Muscle of leg (tissue), 11 donors: ENCODE data around the gene IRF4. TPM values are rescaled to one million over a fixed set of nuclear protein-coding genes. Genes with fewer than 3 reads are reported as not detected.

Experiments used
- DNase-seq: peaks from one replicate; pipeline ENCODE4 v3.0.0; 2013
- H3K27ac ChIP-seq: one replicate; pipeline ENCODE4 v1.5.1; 2013; ENCODE audit warnings: mild to moderate bottlenecking, low read length, control low read depth
- H3K27me3 ChIP-seq: one replicate; pipeline ENCODE4 v1.6.1; 2013; ENCODE audit warnings: low read length; ENCODE audit not compliant: control insufficient read depth, insufficient read depth
- H3K36me3 ChIP-seq: one replicate; pipeline ENCODE4 v1.6.1; 2013; ENCODE audit warnings: low read length; ENCODE audit not compliant: control insufficient read depth, insufficient read depth
- H3K4me1 ChIP-seq: one replicate; pipeline ENCODE4 v1.6.1; 2013; ENCODE audit warnings: low read length; ENCODE audit not compliant: control insufficient read depth, insufficient read depth
- H3K4me3 ChIP-seq: one replicate; pipeline ENCODE4 v1.5.1; 2013; ENCODE audit warnings: low read length, control low read depth
- H3K9me3 ChIP-seq: replicated peaks from 2 replicates; pipeline ENCODE4 v1.6.1; 2013; ENCODE audit warnings: low read depth, low read length; ENCODE audit not compliant: control insufficient read depth
- WGBS: methylation state at CpG from one replicate; pipeline ENCODE4 v1.1.5; 2013; ENCODE audit warnings: missing lambda C conversion rate; ENCODE audit not compliant: insufficient coverage; 5-methylcytosine and 5-hydroxymethylcytosine counted together
- polyA plus RNA-seq, 8 donors: library from polyadenylated mRNA; unstranded; fragments of 120-200 nt; gene quantifications; one replicate each; pipeline versions ENCODE4 v1.2.1 to v1.2.3, GENCODE V29; 2013; ENCODE audit warnings: inconsistent platforms in 1 of 8, low replicate concordance in 1 of 8; ENCODE audit not compliant: insufficient read length in 8 of 8, insufficient read depth in 1 of 8
- total RNA-seq: library from RNA; stranded (reverse); fragments of 120-200 nt; gene quantifications from one replicate; pipeline ENCODE4 v1.2.4, GENCODE V29; 2013

Gene IRF4
- total and polyA plus RNA-seq, 9 donors, result 0.12 to 1.8 (median 0.46) TPM

DNA sequence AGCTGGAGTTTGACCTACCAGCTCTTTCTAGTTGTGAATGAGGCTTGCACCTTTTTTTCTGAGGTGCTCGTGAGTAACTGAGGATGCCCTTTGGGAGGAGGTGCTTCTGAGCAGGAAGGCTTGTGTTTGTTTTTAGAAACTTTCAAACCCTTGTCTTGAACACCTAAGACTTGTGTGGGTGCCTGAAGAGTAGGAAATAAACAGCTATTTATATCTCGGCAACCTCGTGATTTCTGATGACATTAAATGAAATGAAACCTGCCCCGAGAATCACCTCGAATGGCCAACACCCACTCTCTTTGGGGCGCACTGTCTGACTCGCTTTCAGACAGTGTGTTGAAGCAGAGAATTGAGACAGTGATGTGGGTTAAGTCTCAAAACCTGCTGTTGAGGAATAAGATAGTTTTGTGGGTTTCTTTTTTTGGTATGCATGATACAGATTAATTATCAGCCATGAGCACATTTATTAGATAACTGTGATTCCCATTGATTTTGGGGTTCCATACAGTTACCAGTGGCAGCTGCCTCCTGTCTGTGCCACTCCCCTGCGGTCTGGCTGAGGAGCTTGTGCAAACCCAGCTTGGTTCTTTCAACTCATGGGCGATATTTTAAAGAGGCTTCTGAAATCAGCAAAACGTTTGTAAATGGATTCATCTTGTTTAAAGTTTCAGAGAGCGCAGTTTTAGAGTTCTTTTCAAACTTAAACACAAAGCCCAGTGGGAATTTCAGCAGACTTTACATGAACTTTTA is 8.4 kb downstream of the IRF4 start:
- peaks cover 41% of the 10 kb centered on the region for H3K27me3 ChIP-seq
- no peaks in the 10 kb centered on the region for H3K4me1 ChIP-seq
- 100% methylated on average over 1 of the region's 11 CpGs for WGBS
- no peak overlapping the region for H3K27ac ChIP-seq
- no peaks in the 10 kb centered on the region for H3K9me3 ChIP-seq
- no peak for DNase-seq
- H3K4me3 ChIP-seq, result no peak overlapping the region
- H3K36me3 ChIP-seq, result no peaks in the 10 kb centered on the region

DNA sequence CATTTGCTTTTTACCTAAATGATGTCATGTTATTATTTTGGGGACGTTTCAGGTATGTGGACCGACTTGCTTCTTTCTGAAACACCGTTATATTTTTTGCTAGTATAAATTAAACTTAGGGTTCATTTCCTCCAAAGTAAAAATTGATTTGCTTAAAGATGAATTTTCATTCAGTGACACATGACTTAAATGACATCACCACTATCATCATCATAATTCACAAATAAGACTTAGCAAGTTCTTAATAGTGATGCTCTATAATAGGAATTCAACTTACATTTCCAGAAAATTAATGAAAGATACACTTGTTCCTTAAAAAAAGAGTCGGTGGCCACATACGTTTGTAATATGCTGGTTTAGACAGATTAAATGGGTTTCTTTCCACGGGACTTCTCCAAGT is 9.3 kb downstream of the IRF4 start:
- DNase-seq, result no peak
- 71% methylated on average over 3 of the region's 6 CpGs for WGBS
- H3K27me3 ChIP-seq, result peaks cover 35% of the 10 kb centered on the region

DNA sequence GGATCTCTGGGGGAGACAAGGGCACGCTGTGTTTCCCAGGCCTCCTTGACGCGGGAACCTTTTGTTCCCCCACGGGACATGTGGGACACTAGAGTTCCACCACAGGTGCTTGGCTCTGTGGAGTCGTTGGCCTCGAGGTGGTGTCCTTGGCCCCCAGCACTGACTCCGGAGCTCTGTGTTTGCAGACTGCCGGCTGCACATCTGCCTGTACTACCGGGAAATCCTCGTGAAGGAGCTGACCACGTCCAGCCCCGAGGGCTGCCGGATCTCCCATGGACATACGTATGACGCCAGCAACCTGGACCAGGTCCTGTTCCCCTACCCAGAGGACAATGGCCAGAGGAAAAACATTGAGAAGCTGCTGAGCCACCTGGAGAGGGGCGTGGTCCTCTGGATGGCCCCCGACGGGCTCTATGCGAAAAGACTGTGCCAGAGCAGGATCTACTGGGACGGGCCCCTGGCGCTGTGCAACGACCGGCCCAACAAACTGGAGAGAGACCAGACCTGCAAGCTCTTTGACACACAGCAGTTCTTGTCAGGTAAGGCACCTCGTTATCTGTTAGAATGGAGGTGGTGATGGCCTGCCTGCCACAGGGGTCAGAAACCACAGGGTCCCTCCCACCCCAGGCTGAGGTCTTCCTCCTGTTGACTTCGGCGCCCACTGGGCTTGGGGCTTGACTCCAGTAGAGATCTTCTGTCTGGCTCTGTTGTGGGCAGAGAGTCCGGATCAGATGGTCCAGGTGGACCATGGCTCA is 9.9 kb downstream of the IRF4 start:
- Histone ChIP-seq H3K27ac (no peak overlapping the region), H3K9me3 (no peaks in the 10 kb centered on the region), H3K27me3 (peaks cover 29% of the 10 kb centered on the region), H3K4me3 (no peak overlapping the region), H3K36me3 (no peaks in the 10 kb centered on the region), H3K4me1 (no peaks in the 10 kb centered on the region)
- WGBS, result 77% methylated on average over 24 of the region's 27 CpGs
- DNase-seq, result no peak

More for the DNA sequence above, 9.3 kb downstream of the IRF4 start:
- H3K4me3 ChIP-seq, result no peak overlapping the region
- no peak overlapping the region for H3K27ac ChIP-seq
- H3K36me3 ChIP-seq, result no peaks in the 10 kb centered on the region
- H3K4me1 ChIP-seq, result no peaks in the 10 kb centered on the region
- H3K9me3 ChIP-seq, result no peaks in the 10 kb centered on the region

DNA sequence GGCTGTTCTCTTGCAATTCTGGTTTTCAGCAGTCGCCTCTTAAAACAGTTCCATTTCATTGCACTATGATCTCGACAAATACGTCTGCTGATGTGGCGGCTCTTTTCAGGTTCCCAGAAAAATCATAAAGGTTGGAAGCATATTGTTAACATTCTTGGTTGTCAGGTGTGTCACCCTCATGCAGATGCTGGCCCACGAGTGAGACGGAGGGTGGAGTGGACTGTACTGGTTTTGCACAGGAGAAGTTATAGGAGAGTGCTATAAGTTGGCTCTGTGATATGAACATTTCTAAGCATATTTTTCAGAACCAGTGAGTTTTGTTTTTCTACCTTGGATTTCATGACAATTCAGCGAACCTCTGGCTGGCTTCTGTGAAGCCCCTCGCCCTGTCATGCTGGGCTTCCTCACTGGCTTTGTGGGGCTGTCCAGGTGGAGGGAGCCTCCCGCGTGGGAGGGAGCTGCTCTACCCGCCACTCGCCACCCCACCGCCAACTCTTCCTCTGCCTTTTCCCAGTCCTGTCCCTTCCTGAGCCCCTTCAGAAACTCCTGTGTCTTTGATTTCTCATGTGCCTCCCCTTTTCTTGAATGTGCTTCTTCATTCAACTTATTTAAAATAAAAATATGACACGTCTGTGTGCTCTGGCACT is 10.6 kb downstream of the IRF4 start:
- DNase-seq, result no peak
- 88% methylated on average over 9 of the region's 14 CpGs for WGBS
- no peak overlapping the region for H3K27ac ChIP-seq
- H3K9me3 ChIP-seq, result no peaks in the 10 kb centered on the region
- H3K4me3 ChIP-seq, result no peak overlapping the region
- no peaks in the 10 kb centered on the region for H3K4me1 ChIP-seq
- no peaks in the 10 kb centered on the region for H3K36me3 ChIP-seq
- H3K27me3 ChIP-seq, result peaks cover 25% of the 10 kb centered on the region

DNA sequence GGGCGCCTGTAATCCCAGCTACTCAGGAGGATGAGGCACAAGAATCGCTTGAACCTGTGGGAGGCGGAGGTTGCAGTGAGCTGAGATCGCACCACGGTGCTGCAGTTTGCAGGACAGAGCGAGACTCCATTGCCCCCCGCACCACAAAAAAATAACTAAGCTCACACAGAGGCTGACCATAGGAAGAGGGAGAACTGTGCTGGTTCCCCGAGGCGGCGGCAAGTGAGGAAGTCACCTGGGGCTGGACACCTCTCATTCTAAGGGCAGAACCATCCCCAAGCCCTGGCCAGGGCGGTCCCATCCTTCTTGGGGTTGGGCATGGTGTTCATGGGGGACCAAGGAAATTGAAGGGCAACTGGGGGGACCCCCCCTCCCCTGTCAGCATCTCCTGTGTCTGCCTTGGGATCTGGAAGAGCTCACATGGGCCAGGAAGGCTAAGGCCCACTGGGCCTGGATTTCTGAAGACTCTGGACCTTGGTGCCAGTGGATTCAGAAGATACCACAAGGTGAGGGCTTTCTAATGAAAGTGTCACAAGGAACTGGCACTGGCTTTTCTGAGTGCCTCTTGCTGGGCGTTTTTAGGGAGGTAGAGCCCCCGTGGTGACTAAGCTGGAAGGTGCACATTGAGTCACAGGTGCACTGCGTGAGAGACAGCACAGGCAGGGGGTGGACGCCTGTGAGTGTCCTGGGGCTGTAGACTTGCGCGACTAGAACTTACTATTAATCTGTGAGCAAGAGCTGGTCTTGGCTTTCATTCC is 11.5 kb downstream of the IRF4 start:
- Histone ChIP-seq H3K4me3 (no peak overlapping the region), H3K27ac (no peak overlapping the region), H3K27me3 (peaks cover 20% of the 10 kb centered on the region), H3K9me3 (no peaks in the 10 kb centered on the region), H3K4me1 (no peaks in the 10 kb centered on the region), H3K36me3 (no peaks in the 10 kb centered on the region)
- WGBS, result 83% methylated on average over 3 of the region's 17 CpGs
- DNase-seq, result no peak

DNA sequence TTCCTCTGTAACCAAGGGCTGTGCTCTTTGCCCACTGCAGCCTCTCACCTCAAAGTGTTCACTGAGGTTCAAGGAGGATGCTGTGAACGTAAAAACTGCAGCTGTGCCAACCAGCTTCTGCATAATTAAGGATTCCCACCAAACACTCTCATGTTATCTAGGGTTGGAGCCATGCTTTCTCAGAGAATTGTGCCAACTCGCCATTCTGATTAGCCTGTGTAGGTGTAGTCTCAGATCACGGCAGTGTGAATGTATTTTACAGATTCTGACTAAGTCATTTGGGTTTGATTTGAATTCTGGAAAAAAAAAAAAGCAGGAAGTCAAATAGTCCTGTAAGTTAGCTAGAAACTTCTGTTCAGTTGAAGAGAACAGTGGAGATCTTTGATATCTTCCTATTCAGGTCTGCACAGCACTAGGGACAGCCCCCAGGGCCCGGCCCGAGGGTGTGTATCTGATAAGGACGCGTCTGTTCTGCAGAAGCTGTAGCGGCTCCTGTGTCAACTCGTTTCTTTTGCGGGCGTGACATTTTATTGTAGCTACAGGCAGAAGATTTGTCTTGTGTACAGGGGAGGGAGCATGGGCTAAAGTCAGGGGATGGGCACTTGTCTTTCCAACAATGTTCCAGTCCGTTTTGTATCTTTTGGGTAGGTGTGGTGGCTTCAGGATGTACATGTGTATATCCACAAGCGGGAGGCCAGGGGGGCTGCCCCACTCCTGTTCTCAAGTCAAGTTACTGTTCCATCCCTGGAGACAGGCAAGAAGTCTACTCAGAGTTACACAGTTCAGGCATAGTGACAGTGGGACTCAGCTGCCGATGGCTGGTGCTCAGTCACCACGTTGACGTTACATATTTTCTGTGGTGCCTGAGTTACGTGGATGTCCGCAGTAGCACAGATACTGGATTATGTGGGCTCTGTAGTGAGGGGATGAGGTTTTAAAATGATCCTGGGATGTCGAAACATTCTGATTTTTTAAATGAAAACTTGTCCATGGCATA is 12.4 kb downstream of the IRF4 start:
- Histone ChIP-seq H3K4me3 (no peak overlapping the region), H3K4me1 (no peaks in the 10 kb centered on the region), H3K9me3 (no peaks in the 10 kb centered on the region), H3K27ac (no peak overlapping the region), H3K27me3 (peaks cover 12% of the 10 kb centered on the region), H3K36me3 (no peaks in the 10 kb centered on the region)
- no peak for DNase-seq
- 88% methylated on average over 15 of the region's 19 CpGs for WGBS

DNA sequence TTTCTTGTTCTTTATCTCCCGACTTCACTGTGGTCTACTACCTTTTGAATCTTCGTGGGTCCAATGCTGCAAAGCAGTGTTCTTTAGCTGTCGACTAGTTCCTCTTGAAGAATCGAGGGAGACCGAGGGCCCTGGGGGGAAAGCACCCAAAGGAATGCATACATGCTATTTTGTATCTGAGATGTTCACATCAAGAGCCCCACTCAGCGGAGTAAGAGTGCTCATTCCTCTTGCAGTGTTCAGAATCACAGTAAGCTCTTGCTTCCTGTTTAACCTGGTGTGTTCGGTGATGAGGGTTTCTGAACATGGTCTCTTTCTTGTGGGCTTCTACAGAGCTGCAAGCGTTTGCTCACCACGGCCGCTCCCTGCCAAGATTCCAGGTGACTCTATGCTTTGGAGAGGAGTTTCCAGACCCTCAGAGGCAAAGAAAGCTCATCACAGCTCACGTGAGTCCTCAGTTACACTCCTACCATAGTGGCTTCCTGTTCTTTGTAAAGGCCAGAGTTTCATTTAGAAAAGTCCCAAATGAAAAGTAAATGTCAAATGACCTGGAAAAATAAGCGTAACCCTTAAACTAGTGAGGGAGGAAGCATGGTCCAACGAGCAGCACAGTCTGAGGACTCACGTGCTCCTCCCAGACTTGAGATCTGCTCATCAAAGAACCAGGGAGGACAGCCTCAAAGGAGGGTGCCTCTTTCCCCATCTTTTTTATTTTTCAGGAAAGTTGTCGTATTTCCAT is 13.3 kb downstream of the IRF4 start:
- Histone ChIP-seq H3K4me1 (no peaks in the 10 kb centered on the region), H3K4me3 (no peak overlapping the region), H3K27me3 (peaks cover 11% of the 10 kb centered on the region), H3K9me3 (no peaks in the 10 kb centered on the region), H3K27ac (no peak overlapping the region), H3K36me3 (no peaks in the 10 kb centered on the region)
- DNase-seq, result no peak
- WGBS, result 88% methylated on average over 7 of the region's 15 CpGs

DNA sequence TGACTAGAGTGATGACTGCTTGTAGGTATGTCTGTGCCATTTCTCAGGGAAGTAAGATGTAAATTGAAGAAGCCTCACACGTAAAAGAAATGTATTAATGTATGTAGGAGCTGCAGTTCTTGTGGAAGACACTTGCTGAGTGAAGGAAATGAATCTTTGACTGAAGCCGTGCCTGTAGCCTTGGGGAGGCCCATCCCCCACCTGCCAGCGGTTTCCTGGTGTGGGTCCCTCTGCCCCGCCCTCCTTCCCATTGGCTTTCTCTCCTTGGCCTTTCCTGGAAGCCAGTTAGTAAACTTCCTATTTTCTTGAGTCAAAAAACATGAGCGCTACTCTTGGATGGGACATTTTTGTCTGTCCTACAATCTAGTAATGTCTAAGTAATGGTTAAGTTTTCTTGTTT is 16.6 kb downstream of the IRF4 start:
- no peak overlapping the region for H3K27ac ChIP-seq
- no peaks in the 10 kb centered on the region for H3K9me3 ChIP-seq
- H3K4me1 ChIP-seq, result no peaks in the 10 kb centered on the region
- no peak overlapping the region for H3K4me3 ChIP-seq
- H3K27me3 ChIP-seq, result peaks cover 15% of the 10 kb centered on the region
- DNase-seq, result no peak
- 86% methylated on average over 1 of the region's 5 CpGs for WGBS
- no peaks in the 10 kb centered on the region for H3K36me3 ChIP-seq
